CD14-positive monocyte (primary cell): Measurements from ENCODE around the gene EFCAB12. TPM values are rescaled to one million over a fixed set of nuclear protein-coding genes. Genes with fewer than 3 reads are reported as not detected.

Experiments
- DNase-seq, 3 donors: peaks; one replicate each; pipeline ENCODE4 v3.0.0-alpha.2; 2011 to 2022
- H2AFZ ChIP-seq: 2 replicates; pipeline ENCODE4 v1.6.0; 2012; ENCODE audit warnings: mild to moderate bottlenecking, low read depth, low read length, inconsistent platforms; ENCODE audit not compliant: insufficient read depth, poor library complexity, severe bottlenecking
- H3K27ac ChIP-seq, 2 donors: 1 replicate in 1 of 2; 2 replicates in 1 of 2; pipeline ENCODE4 v1.5.1; 2012 to 2013; ENCODE audit warnings: low read length in 2 of 2, control low read depth in 1 of 2, inconsistent platforms in 1 of 2, low read depth in 1 of 2, mild to moderate bottlenecking in 1 of 2
- H3K27me3 ChIP-seq, 2 donors: one replicate each; pipeline versions ENCODE4 v1.6.0 to v1.6.1; 2011 to 2013; ENCODE audit warnings: low read length in 2 of 2; ENCODE audit not compliant: control insufficient read depth in 2 of 2, insufficient read depth in 2 of 2
- H3K36me3 ChIP-seq, 2 donors: replicated peaks in 1 of 2; 1 replicate in 1 of 2; 2 replicates in 1 of 2; pipeline versions ENCODE4 v1.5.1 to v1.6.1; 2012 to 2013; ENCODE audit warnings: low read length in 2 of 2, control low read depth in 1 of 2, inconsistent platforms in 1 of 2, mild to moderate bottlenecking in 1 of 2; ENCODE audit not compliant: insufficient read depth in 2 of 2, control insufficient read depth in 1 of 2
- H3K4me1 ChIP-seq, 2 donors: 1 replicate in 1 of 2; 2 replicates in 1 of 2; pipeline versions ENCODE4 v1.5.1 to v1.6.1; 2012 to 2013; ENCODE audit warnings: low read length in 2 of 2, control low read depth in 1 of 2, inconsistent platforms in 1 of 2, mild to moderate bottlenecking in 1 of 2, moderate library complexity in 1 of 2; ENCODE audit not compliant: insufficient read depth in 2 of 2, control insufficient read depth in 1 of 2
- H3K4me2 ChIP-seq: replicated peaks from 2 replicates; pipeline ENCODE3; 2012; ENCODE audit warnings: low read length, moderate library complexity, mild to moderate bottlenecking; ENCODE audit not compliant: poor library complexity, severe bottlenecking; ENCODE audit errors: extremely low read depth
- H3K4me3 ChIP-seq, 3 experiments: fragments of 200-600 bp in 1 of 3; sonication (generic) in 1 of 3; replicated peaks in 1 of 3; 1 replicate in 2 of 3; 2 replicates in 1 of 3; pipeline ENCODE4 v1.5.1; 2011 to 2013; ENCODE audit warnings: low read length in 3 of 3, mild to moderate bottlenecking in 3 of 3, control low read depth in 2 of 3, low read depth in 2 of 3, inconsistent platforms in 1 of 3, moderate library complexity in 1 of 3
- H3K79me2 ChIP-seq: 2 replicates; pipeline ENCODE4 v1.6.0; 2012; ENCODE audit warnings: mild to moderate bottlenecking, control low read depth, inconsistent platforms, low read length, moderate library complexity; ENCODE audit not compliant: insufficient read depth
- H3K9ac ChIP-seq: 2 replicates; pipeline ENCODE4 v1.6.0; 2017; ENCODE audit warnings: low read length, mild to moderate bottlenecking; ENCODE audit not compliant: insufficient read depth, poor library complexity, severe bottlenecking
- H3K9me3 ChIP-seq, 2 donors: replicated peaks in 1 of 2; 1 replicate in 1 of 2; 2 replicates in 1 of 2; pipeline versions ENCODE4 v1.5.1 to v1.6.1; 2012 to 2013; ENCODE audit warnings: low read length in 2 of 2, control low read depth in 1 of 2; ENCODE audit not compliant: control insufficient read depth in 1 of 2, insufficient read depth in 1 of 2
- H4K20me1 ChIP-seq: 2 replicates; pipeline ENCODE4 v1.6.0; 2012; ENCODE audit warnings: mild to moderate bottlenecking, low read length, control low read depth, moderate library complexity; ENCODE audit not compliant: insufficient read depth
- H3K27ac Mint-ChIP-seq, 7 donors: one replicate each; pipeline ENCODE4 v1.8.0; 2020; ENCODE audit warnings: mild to moderate bottlenecking in 7 of 7, mixed read lengths in 7 of 7, moderate library complexity in 6 of 7, inconsistent platforms in 2 of 7
- H3K27me3 Mint-ChIP-seq, 3 donors: one replicate each; pipeline ENCODE4 v1.8.0; 2021 to 2022; ENCODE audit warnings: low read depth in 3 of 3, mild to moderate bottlenecking in 3 of 3, mixed read lengths in 3 of 3, moderate library complexity in 3 of 3, inconsistent platforms in 1 of 3
- H3K36me3 Mint-ChIP-seq, 2 donors: one replicate each; pipeline ENCODE4 v1.8.0; 2020; ENCODE audit warnings: mixed read lengths in 2 of 2, inconsistent platforms in 1 of 2, mild to moderate bottlenecking in 1 of 2
- H3K4me1 Mint-ChIP-seq: one replicate; pipeline ENCODE4 v1.8.0; 2020; ENCODE audit warnings: mild to moderate bottlenecking, mixed read lengths
- H3K4me3 Mint-ChIP-seq, 2 donors: one replicate each; pipeline ENCODE4 v1.8.0; 2020; ENCODE audit warnings: mild to moderate bottlenecking in 2 of 2, mixed read lengths in 2 of 2, moderate library complexity in 1 of 2
- H3K9me3 Mint-ChIP-seq, 7 donors: one replicate each; pipeline ENCODE4 v1.8.0; 2020 to 2022; ENCODE audit warnings: mixed read lengths in 7 of 7, mild to moderate bottlenecking in 6 of 7, moderate library complexity in 6 of 7, inconsistent platforms in 2 of 7
- WGBS: methylation state at CpG from one replicate; pipeline ENCODE4 v1.1.5; 2013; ENCODE audit warnings: missing lambda C conversion rate; ENCODE audit not compliant: insufficient coverage; 5-methylcytosine and 5-hydroxymethylcytosine counted together
- intact Hi-C, 2 donors: fragments of 100-400 bp; cut with micrococcal nuclease; formaldehyde crosslinking; loops; one replicate each; pipeline versions ENCODE4 v1.15.0 to v1.15.1; 2023
- polyA plus RNA-seq, 3 donors: library from polyadenylated mRNA; depleted of rRNA in 1 of 3; unstranded in 2 of 3; stranded (reverse) in 1 of 3; fragments of 300-500 nt in 2 of 3; fragments of >200 nt in 1 of 3; fragmentation: Illumina TruSeq in 2 of 3; gene quantifications; 1 replicate in 2 of 3; 2 replicates in 1 of 3; pipeline ENCODE4 v1.2.3, GENCODE V29; 2012 to 2021
- TF ChIP-seq, protein P1 (sequence below): fragments of 200-600 bp; IDR thresholded peaks from one replicate; pipeline ENCODE4 v1.8.0; 2022; ENCODE audit warnings: antibody characterized with exemption, mild to moderate bottlenecking

Gene EFCAB12
- polyA plus RNA-seq, 3 donors, result 0.35 TPM; not detected in 2

DNA sequence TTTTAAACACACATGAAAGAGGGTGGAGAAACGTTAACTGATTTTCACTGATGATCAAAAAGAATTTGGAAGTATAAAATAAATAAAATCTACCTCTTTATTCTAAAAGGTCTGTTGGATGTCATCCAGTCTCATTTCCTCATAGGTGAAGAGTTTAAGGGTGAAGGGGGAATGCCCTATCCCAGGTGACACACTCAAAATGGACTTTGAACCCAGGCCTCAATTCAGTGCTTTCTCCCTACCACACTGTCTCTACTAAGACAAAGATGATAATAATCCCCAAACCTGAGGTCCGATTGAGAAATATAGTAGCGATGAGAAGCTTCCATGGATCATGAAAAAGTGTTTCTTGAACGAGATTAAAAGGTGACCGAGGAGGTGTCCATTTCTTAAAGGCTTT lies 5.1 kb upstream of the EFCAB12 start:
- no peaks in the 10 kb centered on the region for H3K27me3 ChIP-seq
- H2AFZ ChIP-seq, result no peak overlapping the region
- no peak overlapping the region for H3K4me3 Mint-ChIP-seq
- 90% methylated on average over 4 of the region's 5 CpGs for WGBS
- H3K4me1 Mint-ChIP-seq, result peaks cover 43% of the 10 kb centered on the region
- no peaks in the 10 kb centered on the region for H3K27me3 Mint-ChIP-seq
- H3K9me3 Mint-ChIP-seq, result no peaks in the 10 kb centered on the region
- H3K79me2 ChIP-seq, result peaks cover 58% of the 10 kb centered on the region
- peaks cover 56% of the 10 kb centered on the region for H4K20me1 ChIP-seq
- H3K36me3 Mint-ChIP-seq, result peaks cover 69 to 88% of the 10 kb centered on the region in 2 donors
- H3K27ac ChIP-seq, result no peak overlapping the region
- no peak overlapping the region for H3K27ac Mint-ChIP-seq
- no peak overlapping the region for H3K9ac ChIP-seq
- peaks cover 32 to 45% of the 10 kb centered on the region in 2 donors for H3K4me1 ChIP-seq
- H3K4me3 ChIP-seq, result no peak overlapping the region
- H3K4me2 ChIP-seq, result no peak overlapping the region
- H3K9me3 ChIP-seq, result no peaks in the 10 kb centered on the region
- TF ChIP-seq, protein P1, sequence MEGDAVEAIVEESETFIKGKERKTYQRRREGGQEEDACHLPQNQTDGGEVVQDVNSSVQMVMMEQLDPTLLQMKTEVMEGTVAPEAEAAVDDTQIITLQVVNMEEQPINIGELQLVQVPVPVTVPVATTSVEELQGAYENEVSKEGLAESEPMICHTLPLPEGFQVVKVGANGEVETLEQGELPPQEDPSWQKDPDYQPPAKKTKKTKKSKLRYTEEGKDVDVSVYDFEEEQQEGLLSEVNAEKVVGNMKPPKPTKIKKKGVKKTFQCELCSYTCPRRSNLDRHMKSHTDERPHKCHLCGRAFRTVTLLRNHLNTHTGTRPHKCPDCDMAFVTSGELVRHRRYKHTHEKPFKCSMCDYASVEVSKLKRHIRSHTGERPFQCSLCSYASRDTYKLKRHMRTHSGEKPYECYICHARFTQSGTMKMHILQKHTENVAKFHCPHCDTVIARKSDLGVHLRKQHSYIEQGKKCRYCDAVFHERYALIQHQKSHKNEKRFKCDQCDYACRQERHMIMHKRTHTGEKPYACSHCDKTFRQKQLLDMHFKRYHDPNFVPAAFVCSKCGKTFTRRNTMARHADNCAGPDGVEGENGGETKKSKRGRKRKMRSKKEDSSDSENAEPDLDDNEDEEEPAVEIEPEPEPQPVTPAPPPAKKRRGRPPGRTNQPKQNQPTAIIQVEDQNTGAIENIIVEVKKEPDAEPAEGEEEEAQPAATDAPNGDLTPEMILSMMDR, result no peak
- intact Hi-C loops, result no loop called here
- peaks cover 75 to 89% of the 10 kb centered on the region in 2 donors for H3K36me3 ChIP-seq
- DNase-seq, result no peak

DNA sequence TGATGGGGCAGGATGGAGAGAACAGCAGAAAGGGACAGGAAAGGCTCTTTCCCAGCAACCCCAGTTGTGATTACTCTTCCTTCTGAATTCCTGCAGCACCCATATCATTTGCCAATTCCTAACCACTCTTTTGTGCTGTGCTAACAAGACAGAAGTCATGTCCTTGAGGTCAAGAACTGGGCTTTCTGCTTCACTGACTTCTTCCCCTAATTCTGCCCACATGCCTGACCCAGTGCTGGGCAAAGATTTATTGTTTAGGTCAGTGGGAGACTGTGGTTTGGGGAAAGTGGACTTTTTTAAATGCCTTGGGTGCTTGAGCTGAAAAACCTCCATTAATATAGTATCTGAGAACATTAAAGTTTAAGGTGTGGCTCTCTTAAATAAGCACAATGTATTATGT lies 4.2 kb upstream of the EFCAB12 start:
- Mint-ChIP-seq H3K9me3 (no peaks in the 10 kb centered on the region), H3K4me3 (no peak overlapping the region), H3K27ac (no peak overlapping the region), H3K4me1 (peaks cover 44% of the 10 kb centered on the region), H3K27me3 (peaks cover 0 to 2% (median 2%) of the 10 kb centered on the region in 3 donors), H3K36me3 (peaks cover 65 to 79% of the 10 kb centered on the region in 2 donors)
- peaks cover 34 to 45% of the 10 kb centered on the region in 2 donors for H3K4me1 ChIP-seq
- H3K27ac ChIP-seq, result no peak overlapping the region
- no peaks in the 10 kb centered on the region for H3K27me3 ChIP-seq
- intact Hi-C loops, result no loop called here
- TF ChIP-seq, protein P1, result no peak
- H4K20me1 ChIP-seq, result peaks cover 47% of the 10 kb centered on the region
- no peaks in the 10 kb centered on the region for H3K9me3 ChIP-seq
- H2AFZ ChIP-seq, result no peak overlapping the region
- no peak overlapping the region for H3K4me2 ChIP-seq
- no peak overlapping the region for H3K4me3 ChIP-seq
- H3K79me2 ChIP-seq, result peaks cover 49% of the 10 kb centered on the region
- no peak for DNase-seq
- no peak overlapping the region for H3K9ac ChIP-seq
- H3K36me3 ChIP-seq, result peaks cover 69 to 84% of the 10 kb centered on the region in 2 donors
